GM13977 (cell line): Measurements from ENCODE around the gene YKT6.

Experiments
- DNase-seq: peaks from one replicate; pipeline ENCODE4 v3.0.0; 2012; ENCODE audit warnings: low spot score
- in situ Hi-C: fragments of 300-500 bp; cut with MboI; formaldehyde crosslinking; loops from one replicate; pipeline ENCODE4 v1.12.0; 2022; ENCODE audit warnings: low sequenced_read_pairs, low pct_unique_long_range_greater_than_20kb, mixed read lengths, inconsistent platforms; ENCODE audit not compliant: unreplicated experiment
- TF ChIP-seq, protein P1 (sequence below): IDR thresholded peaks from 2 replicates; pipeline ENCODE4 v1.5.1; 2012; ENCODE audit warnings: mild to moderate bottlenecking, control low read depth; ENCODE audit not compliant: insufficient read depth; ENCODE audit errors: extremely low read depth, missing control alignments

The YKT6 gene

DNA sequence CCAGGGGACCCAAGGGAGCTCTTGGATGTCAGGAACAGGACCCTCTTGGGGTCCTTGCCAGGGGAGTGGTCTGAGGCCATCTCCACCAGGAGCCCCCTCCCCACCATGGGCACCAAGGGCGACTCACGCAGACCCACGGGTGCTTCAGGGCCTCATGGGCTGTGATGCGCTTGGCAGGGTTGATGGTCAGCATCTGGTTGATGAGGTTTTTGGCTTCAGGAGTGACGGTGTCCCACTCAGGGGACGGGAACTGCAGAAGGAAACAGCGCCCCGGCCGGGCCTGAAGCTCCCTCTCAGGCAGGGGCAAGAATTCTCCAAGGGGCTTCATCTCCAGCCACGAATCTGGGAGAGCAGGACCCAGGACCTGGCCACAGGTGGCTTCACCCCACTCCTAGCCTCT, 41.3 kb downstream of the YKT6 start:
- DNase-seq, result no peak
- TF ChIP-seq, protein P1, sequence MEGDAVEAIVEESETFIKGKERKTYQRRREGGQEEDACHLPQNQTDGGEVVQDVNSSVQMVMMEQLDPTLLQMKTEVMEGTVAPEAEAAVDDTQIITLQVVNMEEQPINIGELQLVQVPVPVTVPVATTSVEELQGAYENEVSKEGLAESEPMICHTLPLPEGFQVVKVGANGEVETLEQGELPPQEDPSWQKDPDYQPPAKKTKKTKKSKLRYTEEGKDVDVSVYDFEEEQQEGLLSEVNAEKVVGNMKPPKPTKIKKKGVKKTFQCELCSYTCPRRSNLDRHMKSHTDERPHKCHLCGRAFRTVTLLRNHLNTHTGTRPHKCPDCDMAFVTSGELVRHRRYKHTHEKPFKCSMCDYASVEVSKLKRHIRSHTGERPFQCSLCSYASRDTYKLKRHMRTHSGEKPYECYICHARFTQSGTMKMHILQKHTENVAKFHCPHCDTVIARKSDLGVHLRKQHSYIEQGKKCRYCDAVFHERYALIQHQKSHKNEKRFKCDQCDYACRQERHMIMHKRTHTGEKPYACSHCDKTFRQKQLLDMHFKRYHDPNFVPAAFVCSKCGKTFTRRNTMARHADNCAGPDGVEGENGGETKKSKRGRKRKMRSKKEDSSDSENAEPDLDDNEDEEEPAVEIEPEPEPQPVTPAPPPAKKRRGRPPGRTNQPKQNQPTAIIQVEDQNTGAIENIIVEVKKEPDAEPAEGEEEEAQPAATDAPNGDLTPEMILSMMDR, result no peak
- in situ Hi-C loops, result loop anchor here (10.0 kb wide), 1 partner anchor 233 kb away; no protein-coding TSS in a partner anchor

- TF ChIP-seq, protein P1, result peak; percentile 79
- DNase-seq, result peak; percentile 81
- in situ Hi-C loops, result loop anchor here (10.0 kb wide), 1 partner anchor 231 kb away; no protein-coding TSS in a partner anchor
Measured at GRCh38 chr7:44244282-44244681, 43.5 kb downstream of the YKT6 start.

DNA sequence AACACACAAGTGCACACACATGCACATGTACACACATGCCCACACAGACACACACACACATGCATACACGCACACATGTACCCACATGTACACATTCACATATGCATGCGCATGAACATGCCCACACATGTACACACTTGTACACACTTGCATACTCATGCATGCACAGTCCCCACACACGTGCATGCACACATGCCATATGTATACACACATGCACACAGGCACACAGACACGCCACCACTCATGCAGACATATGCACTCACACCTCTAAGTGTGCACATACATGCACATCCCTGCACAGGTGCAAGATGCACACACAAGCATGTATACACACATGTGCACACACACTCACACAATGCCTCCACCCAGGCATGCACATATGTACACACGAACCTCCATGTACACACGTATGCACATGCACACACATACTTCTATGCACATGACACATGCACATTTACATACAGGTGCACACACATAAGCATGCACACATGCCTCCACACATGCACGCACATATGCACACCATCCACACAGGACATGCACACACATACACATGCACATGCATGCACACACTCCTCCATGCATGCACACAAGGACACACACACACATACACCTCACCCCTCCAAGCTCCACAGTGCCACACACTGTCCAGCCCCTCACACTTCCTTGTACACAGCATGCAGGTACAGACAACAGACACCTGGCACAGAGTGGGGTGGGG, 45.8 kb downstream of the YKT6 start:
- TF ChIP-seq, protein P1, result no peak
- in situ Hi-C loops, result loop anchor here (10.0 kb wide), 1 partner anchor 228 kb away; no protein-coding TSS in a partner anchor
- no peak for DNase-seq

GRCh38 chr7:44247868-44248651, 47.3 kb downstream of the YKT6 start:
- TF ChIP-seq, protein P1, result no peak
- no peak for DNase-seq
- in situ Hi-C loops, result loop anchor here (10.0 kb wide), 1 partner anchor 227 kb away; no protein-coding TSS in a partner anchor

DNA sequence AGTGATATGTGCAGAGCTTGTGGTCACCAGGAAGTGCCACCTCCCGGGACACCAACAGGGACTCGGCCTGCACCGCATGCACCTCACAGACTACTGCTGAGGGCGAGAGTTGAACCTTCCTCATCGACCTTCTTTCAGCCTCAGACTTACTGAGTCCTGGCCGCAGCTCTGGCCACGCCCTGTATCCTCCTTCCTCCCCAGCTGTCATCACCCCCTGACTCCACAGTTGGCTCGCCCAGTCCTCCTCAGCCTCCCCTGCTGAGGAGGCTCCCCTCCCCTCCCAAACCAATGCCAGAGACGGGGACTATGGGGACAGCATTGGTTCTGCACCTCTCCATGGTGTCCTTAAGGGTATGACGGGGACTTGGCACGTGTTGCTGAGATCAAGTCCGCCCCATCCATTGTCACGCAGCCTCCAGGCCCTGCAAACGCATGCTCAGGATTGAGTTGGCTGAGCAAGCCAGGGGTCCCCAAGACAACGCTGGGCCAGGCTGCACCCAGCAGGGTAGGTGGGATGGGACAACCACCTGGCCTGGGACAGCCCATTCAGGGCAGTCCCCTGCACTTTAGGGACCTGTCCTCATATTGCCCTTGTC, 49.0 kb downstream of the YKT6 start:
- TF ChIP-seq, protein P1, result no peak
- no peak for DNase-seq
- in situ Hi-C loops, result loop anchor here (10.0 kb wide), 1 partner anchor 225 kb away; no protein-coding TSS in a partner anchor

DNA sequence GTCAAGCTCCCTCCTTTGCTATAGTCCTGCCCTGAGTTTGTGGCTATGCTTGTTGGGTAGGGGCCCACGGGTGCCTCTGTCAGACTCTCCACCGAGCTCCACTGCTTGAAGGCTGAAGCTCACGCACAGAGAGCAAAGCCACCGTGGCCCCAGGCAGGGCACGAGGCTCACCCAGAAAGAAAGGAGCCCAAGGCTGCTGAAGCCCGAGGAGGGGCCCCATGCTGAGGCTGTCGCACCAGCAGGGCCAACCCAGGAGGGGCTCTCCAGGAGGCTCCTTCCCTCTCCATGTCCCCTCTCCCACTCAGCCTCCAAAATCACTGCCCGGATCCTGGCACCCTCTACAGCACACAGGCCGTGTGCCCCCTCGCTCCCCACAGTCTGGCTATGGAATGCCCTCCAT, 50.5 kb downstream of the YKT6 start:
- DNase-seq, result no peak
- TF ChIP-seq, protein P1, result no peak
- in situ Hi-C loops, result no loop called here
